Uterus (tissue), 2 donors: Measurements from ENCODE around the gene BHLHE41.

Experiments used
- CTCF ChIP-seq, 4 experiments: fragments of 200-600 bp in 2 of 4; fragments of 450-650 bp in 2 of 4; sonication (generic) in 2 of 4; IDR thresholded peaks; one replicate each; pipeline ENCODE4 v1.5.1; 2016 to 2019; ENCODE audit warnings: antibody characterized with exemption in 4 of 4, mild to moderate bottlenecking in 2 of 4, moderate library complexity in 1 of 4
- POLR2A ChIP-seq, 2 donors: fragments of 450-650 bp; IDR thresholded peaks; one replicate each; pipeline ENCODE4 v1.6.1; 2016; ENCODE audit warnings: antibody characterized with exemption in 2 of 2, mild to moderate bottlenecking in 1 of 2, moderate library complexity in 1 of 2

- TF ChIP-seq CTCF (IDR thresholded peaks at IDR 0.05) (no peak), POLR2A (IDR thresholded peaks at IDR 0.05) (no peak)
Measured at GRCh38 chr12:26088998-26089397, 35.8 kb downstream of the BHLHE41 start.
